ENCODE results near the gene SH3BP4. TPM values are rescaled to one million over a fixed set of nuclear protein-coding genes. Genes with fewer than 3 reads are reported as not detected.

SH3BP4 gene
- polyA plus RNA-seq, 2 of the 4 experiments (the other 2 are of a cell fraction), result 22.6 to 35.7 TPM

DNA sequence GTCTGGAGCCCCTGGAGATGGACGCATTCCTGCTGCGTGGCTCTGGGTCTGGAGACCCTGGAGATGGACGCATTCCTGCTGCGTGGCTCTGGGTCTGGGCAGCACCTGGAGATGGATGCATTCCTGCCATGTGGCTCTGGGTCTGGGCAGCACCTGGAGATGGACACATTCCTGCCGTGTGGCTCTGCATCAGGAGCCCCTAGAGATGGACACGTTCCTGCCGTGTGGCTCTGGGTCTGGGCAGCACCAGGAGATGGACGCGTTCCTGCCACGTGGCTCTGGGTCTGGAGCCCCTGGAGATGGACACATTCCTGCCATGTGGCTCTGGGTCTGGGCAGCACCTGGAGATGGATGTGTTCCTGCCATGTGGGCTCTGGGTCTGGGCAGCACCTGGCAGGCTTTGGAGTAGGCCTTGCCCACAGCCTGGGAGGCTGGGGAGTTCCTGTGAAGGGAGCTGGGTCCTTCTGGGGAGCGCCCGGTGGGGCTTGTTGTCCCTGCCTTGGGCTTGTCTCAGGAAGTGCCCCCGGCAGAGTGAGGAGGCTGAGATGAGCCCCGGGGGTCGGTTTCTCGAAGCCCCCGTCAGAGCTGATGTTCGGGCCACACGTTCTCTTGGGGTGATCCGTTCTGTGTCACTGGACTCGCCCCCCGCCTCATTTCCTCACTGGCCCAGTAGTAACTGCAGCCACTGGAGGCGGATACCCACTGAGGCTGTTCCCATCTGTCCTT is 41.0 kb downstream of the SH3BP4 start:
- 97% methylated on average over 18 of the region's 23 CpGs for WGBS (ENCODE audit: missing lambda C conversion rate)
- Histone ChIP-seq H3K9me3 (no peaks in the 10 kb centered on the region), H3K4me2 (no peak overlapping the region), H3K27ac (peak overlapping the region in 1 of 2 experiments; percentile 87; a peak in 3 of 6 replicates), H3K4me3 (no peak overlapping the region), H3K4me1 (peaks cover 50% of the 10 kb centered on the region)
- POLR2A ChIA-PET, result no interaction called here
- ATAC-seq (no peak), FAIRE-seq (no peak), DNase-seq (ENCODE audit: low read depth in 1 of 2, low spot score in 1 of 2) (no peak)
- TF ChIP-seq RARB (CRISPR knock-in tag; IDR thresholded peaks at IDR 0.05) (no peak), ZC3H11A (IDR thresholded peaks at IDR 0.05) (no peak), RCOR1 (IDR thresholded peaks at IDR 0.05; ENCODE audit: low read depth, low read length) (no peak)
- CTCF ChIA-PET, result interaction anchor here (1.0 kb wide), 1 partner anchor 429 kb away, joined by 3 read pairs; no protein-coding TSS in a partner anchor

- no peak for DNase-seq (ENCODE audit: low read depth in 1 of 2, low spot score in 1 of 2)
- TF ChIP-seq, protein P1, sequence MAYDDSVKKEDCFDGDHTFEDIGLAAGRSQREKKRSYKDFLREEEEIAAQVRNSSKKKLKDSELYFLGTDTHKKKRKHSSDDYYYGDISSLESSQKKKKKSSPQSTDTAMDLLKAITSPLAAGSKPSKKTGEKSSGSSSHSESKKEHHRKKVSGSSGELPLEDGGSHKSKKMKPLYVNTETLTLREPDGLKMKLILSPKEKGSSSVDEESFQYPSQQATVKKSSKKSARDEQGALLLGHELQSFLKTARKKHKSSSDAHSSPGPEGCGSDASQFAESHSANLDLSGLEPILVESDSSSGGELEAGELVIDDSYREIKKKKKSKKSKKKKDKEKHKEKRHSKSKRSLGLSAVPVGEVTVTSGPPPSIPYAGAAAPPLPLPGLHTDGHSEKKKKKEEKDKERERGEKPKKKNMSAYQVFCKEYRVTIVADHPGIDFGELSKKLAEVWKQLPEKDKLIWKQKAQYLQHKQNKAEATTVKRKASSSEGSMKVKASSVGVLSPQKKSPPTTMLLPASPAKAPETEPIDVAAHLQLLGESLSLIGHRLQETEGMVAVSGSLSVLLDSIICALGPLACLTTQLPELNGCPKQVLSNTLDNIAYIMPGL (CRISPR knock-in tag; IDR thresholded peaks at IDR 0.05; ENCODE audit: borderline replicate concordance), result no peak
- TF ChIP-seq PBX3 (IDR thresholded peaks at IDR 0.05) (no peak), HDAC2 (IDR thresholded peaks at IDR 0.05) (no peak), SREBF2 (IDR thresholded peaks at IDR 0.05) (no peak)
- ATAC-seq, result no peak
- ChIA-PET POLR2A (no interaction called here), CTCF (interaction anchor here (1.0 kb wide), 1 partner anchor 429 kb away, joined by 3 read pairs; no protein-coding TSS in a partner anchor)
- Histone ChIP-seq H3K4me3 (no peak overlapping the region), H3K9me3 (no peaks in the 10 kb centered on the region), H3K4me1 (peaks cover 56% of the 10 kb centered on the region), H3K4me2 (no peak overlapping the region; the same call in 2 of the 3 replicates), H3K27ac (peak overlapping the region; percentile 80 to 87; a peak in 5 of 6 replicates)
- WGBS (ENCODE audit: missing lambda C conversion rate), result 92% methylated on average over 11 of the region's 11 CpGs
- no peak for FAIRE-seq
These were observed 41.7 kb downstream of the SH3BP4 start for GRCh38 chr2:234993541-234993981.

- peaks cover 56% of the 10 kb centered on the region for H3K4me1 ChIP-seq
- peak overlapping the region; percentile 64 for H3K4me2 ChIP-seq
- ChIA-PET CTCF (no interaction called here), POLR2A (no interaction called here)
- TF ChIP-seq MAFK (IDR thresholded peaks at IDR 0.05; ENCODE audit: partially characterized antibody) (peak; percentile 67), HOXB5 (CRISPR knock-in tag; IDR thresholded peaks at IDR 0.05) (no peak), NFE2L2 (conservative IDR thresholded peaks at IDR 0.05; ENCODE audit: low read length) (peak; percentile 61; the same call in 1 of the 2 replicates), HOXB13 (CRISPR knock-in tag; IDR thresholded peaks at IDR 0.05; ENCODE audit: low read depth) (no peak)
- DNase-seq (ENCODE audit: low read depth in 1 of 2, low spot score in 1 of 2), result peak in 1 of 2 experiments; percentile 45
- FAIRE-seq, result no peak
- H3K9me3 ChIP-seq, result no peaks in the 10 kb centered on the region
- peak in 1 of 2 experiments; percentile 50; a peak in 3 of 6 replicates for ATAC-seq
- 87% methylated on average over 21 of the region's 29 CpGs for WGBS (ENCODE audit: missing lambda C conversion rate)
- H3K4me3 ChIP-seq, result no peak overlapping the region
- H3K27ac ChIP-seq, result peak overlapping the region; percentile 80 to 87
These were observed 42.9 kb downstream of the SH3BP4 start for GRCh38 chr2:234994438-234995321.

GRCh38 chr2:234995332-234996068 is 43.7 kb downstream of the SH3BP4 start:
- peak overlapping the region; percentile 80 to 87 for H3K27ac ChIP-seq
- ATAC-seq, result no peak
- no peaks in the 10 kb centered on the region for H3K9me3 ChIP-seq
- no peak for TF ChIP-seq FOXS1 (CRISPR knock-in tag; IDR thresholded peaks at IDR 0.05)
- no peak for TF ChIP-seq FOSB (CRISPR knock-in tag; IDR thresholded peaks at IDR 0.05)
- no peak for TF ChIP-seq NFE2L2 (conservative IDR thresholded peaks at IDR 0.05; ENCODE audit: low read length)
- TF ChIP-seq JUNB (IDR thresholded peaks at IDR 0.05), result no peak
- TF ChIP-seq RAD21 (conservative IDR thresholded peaks at IDR 0.05 in 1 of 2, IDR thresholded peaks at IDR 0.05 in 1 of 2), result no peak
- TF ChIP-seq, protein P2, sequence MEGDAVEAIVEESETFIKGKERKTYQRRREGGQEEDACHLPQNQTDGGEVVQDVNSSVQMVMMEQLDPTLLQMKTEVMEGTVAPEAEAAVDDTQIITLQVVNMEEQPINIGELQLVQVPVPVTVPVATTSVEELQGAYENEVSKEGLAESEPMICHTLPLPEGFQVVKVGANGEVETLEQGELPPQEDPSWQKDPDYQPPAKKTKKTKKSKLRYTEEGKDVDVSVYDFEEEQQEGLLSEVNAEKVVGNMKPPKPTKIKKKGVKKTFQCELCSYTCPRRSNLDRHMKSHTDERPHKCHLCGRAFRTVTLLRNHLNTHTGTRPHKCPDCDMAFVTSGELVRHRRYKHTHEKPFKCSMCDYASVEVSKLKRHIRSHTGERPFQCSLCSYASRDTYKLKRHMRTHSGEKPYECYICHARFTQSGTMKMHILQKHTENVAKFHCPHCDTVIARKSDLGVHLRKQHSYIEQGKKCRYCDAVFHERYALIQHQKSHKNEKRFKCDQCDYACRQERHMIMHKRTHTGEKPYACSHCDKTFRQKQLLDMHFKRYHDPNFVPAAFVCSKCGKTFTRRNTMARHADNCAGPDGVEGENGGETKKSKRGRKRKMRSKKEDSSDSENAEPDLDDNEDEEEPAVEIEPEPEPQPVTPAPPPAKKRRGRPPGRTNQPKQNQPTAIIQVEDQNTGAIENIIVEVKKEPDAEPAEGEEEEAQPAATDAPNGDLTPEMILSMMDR (IDR thresholded peaks at IDR 0.05), result no peak
- no peak for TF ChIP-seq CHD2 (IDR thresholded peaks at IDR 0.05; ENCODE audit: low read length, partially characterized antibody)
- no peak for TF ChIP-seq KDM5A (IDR thresholded peaks at IDR 0.05)
- TF ChIP-seq ZNF302 (CRISPR knock-in tag; IDR thresholded peaks at IDR 0.05), result no peak
- FAIRE-seq, result no peak
- POLR2A ChIA-PET, result no interaction called here
- DNase-seq (ENCODE audit: low read depth in 1 of 2, low spot score in 1 of 2), result no peak
- H3K4me3 ChIP-seq, result no peak overlapping the region
- WGBS (ENCODE audit: missing lambda C conversion rate), result 96% methylated on average over 24 of the region's 24 CpGs
- CTCF ChIA-PET, result interaction anchor here (1.1 kb wide), 1 partner anchor 112 kb away, joined by 4 read pairs; no protein-coding TSS in a partner anchor
- peak overlapping the region; percentile 64 for H3K4me2 ChIP-seq
- peaks cover 64% of the 10 kb centered on the region for H3K4me1 ChIP-seq

Data from A549 (cell line).